ENCODE measurements around the gene TRIM39. TPM values are rescaled to one million over a fixed set of nuclear protein-coding genes. Genes with fewer than 3 reads are reported as not detected.
A peak's percentile ranks its signal among the peaks of the same experiment; 100 is the strongest.

Gene TRIM39
- total RNA-seq, 1 donor from 2014 or later, result 14.2 TPM

- DNase-seq (ENCODE audit: low spot score), result no peak
- no peak overlapping the region for H3K27ac Mint-ChIP-seq
- peaks cover 18% of the 10 kb centered on the region for H3K4me1 Mint-ChIP-seq (ENCODE audit: low read depth)
- intact Hi-C loops (cut with micrococcal nuclease), result no loop called here
- no peak overlapping the region for H3K4me3 Mint-ChIP-seq
- peaks cover 2% of the 10 kb centered on the region for H3K27me3 Mint-ChIP-seq (ENCODE audit: insufficient read depth)
- no peaks in the 10 kb centered on the region for H3K9me3 Mint-ChIP-seq
- H3K36me3 Mint-ChIP-seq (ENCODE audit: low read depth), result peaks cover 42% of the 10 kb centered on the region
Measured at GRCh38 chr6:30340589-30341054, 13.9 kb downstream of the TRIM39 start.

GRCh38 chr6:30341218-30341617 is 14.5 kb downstream of the TRIM39 start:
- no peak overlapping the region for H3K4me3 Mint-ChIP-seq
- H3K27me3 Mint-ChIP-seq (ENCODE audit: insufficient read depth), result peaks cover 2% of the 10 kb centered on the region
- no peak for DNase-seq (ENCODE audit: low spot score)
- peaks cover 24% of the 10 kb centered on the region for H3K4me1 Mint-ChIP-seq (ENCODE audit: low read depth)
- H3K27ac Mint-ChIP-seq, result no peak overlapping the region
- no peaks in the 10 kb centered on the region for H3K9me3 Mint-ChIP-seq
- peaks cover 44% of the 10 kb centered on the region for H3K36me3 Mint-ChIP-seq (ENCODE audit: low read depth)
- intact Hi-C loops (cut with micrococcal nuclease), result no loop called here

GRCh38 chr6:30341728-30342127 is 15.0 kb downstream of the TRIM39 start:
- H3K4me3 Mint-ChIP-seq, result no peak overlapping the region
- no peaks in the 10 kb centered on the region for H3K9me3 Mint-ChIP-seq
- no peak for DNase-seq (ENCODE audit: low spot score)
- intact Hi-C loops (cut with micrococcal nuclease), result no loop called here
- H3K27me3 Mint-ChIP-seq (ENCODE audit: insufficient read depth), result peaks cover 2% of the 10 kb centered on the region
- peaks cover 42% of the 10 kb centered on the region for H3K36me3 Mint-ChIP-seq (ENCODE audit: low read depth)
- peaks cover 26% of the 10 kb centered on the region for H3K4me1 Mint-ChIP-seq (ENCODE audit: low read depth)
- H3K27ac Mint-ChIP-seq, result no peak overlapping the region

- intact Hi-C loops (cut with micrococcal nuclease), result no loop called here
Measured at GRCh38 chr6:30344191-30344867, 17.6 kb downstream of the TRIM39 start.

GRCh38 chr6:30344868-30345671 is 18.3 kb downstream of the TRIM39 start, which contains the start of gene RPP21:
Gene RPP21 (plus strand): TSS chr6:30345156. CDS start chr6:30345172, 16 bp downstream.
- intact Hi-C loops (cut with micrococcal nuclease), result loop anchor here (1.0 to 5.0 kb wide), 7 partner anchors 20 to 563 kb away; partner anchors contain the start of genes DHX16, GTF2H4 and PPP1R11
- H3K27ac Mint-ChIP-seq, result peak within 1 kb of the TSS; percentile 80
- H3K4me3 Mint-ChIP-seq, result peak within 1 kb of the TSS; percentile 91
- H3K4me1 Mint-ChIP-seq (ENCODE audit: low read depth), result peaks cover 39% of the 10 kb centered on the region
- peaks cover 5% of the 10 kb centered on the region for H3K27me3 Mint-ChIP-seq (ENCODE audit: insufficient read depth)
- DNase-seq (ENCODE audit: low spot score), result peak; percentile 84
- H3K36me3 Mint-ChIP-seq (ENCODE audit: low read depth), result peaks cover 33% of the 10 kb centered on the region
- H3K9me3 Mint-ChIP-seq, result no peaks in the 10 kb centered on the region

More at GRCh38 chr6:30344191-30344867, 17.6 kb downstream of the TRIM39 start:
- H3K27me3 Mint-ChIP-seq (ENCODE audit: insufficient read depth), result peaks cover 2% of the 10 kb centered on the region
- H3K9me3 Mint-ChIP-seq, result no peaks in the 10 kb centered on the region
- DNase-seq (ENCODE audit: low spot score), result no peak
- peak overlapping the region; percentile 91 for H3K4me3 Mint-ChIP-seq
- H3K27ac Mint-ChIP-seq, result peak overlapping the region; percentile 80
- peaks cover 32% of the 10 kb centered on the region for H3K4me1 Mint-ChIP-seq (ENCODE audit: low read depth)
- H3K36me3 Mint-ChIP-seq (ENCODE audit: low read depth), result peaks cover 35% of the 10 kb centered on the region

GRCh38 chr6:30345852-30346251 is 19.1 kb downstream of the TRIM39 start:
- H3K4me1 Mint-ChIP-seq (ENCODE audit: low read depth), result peaks cover 39% of the 10 kb centered on the region
- H3K27me3 Mint-ChIP-seq (ENCODE audit: insufficient read depth), result peaks cover 10% of the 10 kb centered on the region
- H3K27ac Mint-ChIP-seq, result peak overlapping the region; percentile 62
- H3K4me3 Mint-ChIP-seq, result peak overlapping the region; percentile 91
- peaks cover 33% of the 10 kb centered on the region for H3K36me3 Mint-ChIP-seq (ENCODE audit: low read depth)
- H3K9me3 Mint-ChIP-seq, result no peaks in the 10 kb centered on the region
- DNase-seq (ENCODE audit: low spot score), result no peak
- intact Hi-C loops (cut with micrococcal nuclease), result loop anchor here (1.0 to 5.0 kb wide), 7 partner anchors 21 to 562 kb away; partner anchors contain the start of genes DHX16, GTF2H4 and PPP1R11

GRCh38 chr6:30348957-30349356 is 22.2 kb downstream of the TRIM39 start:
- no peak for DNase-seq (ENCODE audit: low spot score)
- Mint-ChIP-seq H3K36me3 (ENCODE audit: low read depth) (peaks cover 17% of the 10 kb centered on the region), H3K27me3 (ENCODE audit: insufficient read depth) (peaks cover 33% of the 10 kb centered on the region), H3K4me1 (ENCODE audit: low read depth) (peaks cover 43% of the 10 kb centered on the region), H3K4me3 (no peak overlapping the region), H3K9me3 (no peaks in the 10 kb centered on the region), H3K27ac (no peak overlapping the region)
- intact Hi-C loops (cut with micrococcal nuclease), result loop anchor here (5.0 kb wide), 3 partner anchors 247 to 323 kb away; partner anchors contain the start of genes DHX16 and PPP1R11

- Mint-ChIP-seq H3K4me1 (ENCODE audit: low read depth) (peaks cover 36% of the 10 kb centered on the region), H3K27ac (no peak overlapping the region), H3K9me3 (no peaks in the 10 kb centered on the region), H3K27me3 (ENCODE audit: insufficient read depth) (peaks cover 39% of the 10 kb centered on the region), H3K36me3 (ENCODE audit: low read depth) (peaks cover 17% of the 10 kb centered on the region), H3K4me3 (no peak overlapping the region)
- no peak for DNase-seq (ENCODE audit: low spot score)
- intact Hi-C loops (cut with micrococcal nuclease), result loop anchor here (5.0 kb wide), 3 partner anchors 247 to 323 kb away; partner anchors contain the start of genes DHX16 and PPP1R11
Measured at GRCh38 chr6:30349421-30350177, 22.9 kb downstream of the TRIM39 start.

- Mint-ChIP-seq H3K27me3 (ENCODE audit: insufficient read depth) (peaks cover 48% of the 10 kb centered on the region), H3K36me3 (ENCODE audit: low read depth) (peaks cover 15% of the 10 kb centered on the region), H3K9me3 (no peaks in the 10 kb centered on the region)
Measured at GRCh38 chr6:30350524-30350923, 23.8 kb downstream of the TRIM39 start.

GRCh38 chr6:30352550-30352949 is 25.8 kb downstream of the TRIM39 start:
- Mint-ChIP-seq H3K27me3 (ENCODE audit: insufficient read depth) (peaks cover 61% of the 10 kb centered on the region), H3K9me3 (no peaks in the 10 kb centered on the region), H3K36me3 (ENCODE audit: low read depth) (peaks cover under 1% of the 10 kb centered on the region), H3K4me1 (ENCODE audit: low read depth) (peaks cover 27% of the 10 kb centered on the region), H3K27ac (no peak overlapping the region), H3K4me3 (no peak overlapping the region)
- DNase-seq (ENCODE audit: low spot score), result no peak
- intact Hi-C loops (cut with micrococcal nuclease), result no loop called here

More at GRCh38 chr6:30350524-30350923, 23.8 kb downstream of the TRIM39 start:
- no peak overlapping the region for H3K27ac Mint-ChIP-seq
- DNase-seq (ENCODE audit: low spot score), result no peak
- H3K4me3 Mint-ChIP-seq, result no peak overlapping the region
- peaks cover 34% of the 10 kb centered on the region for H3K4me1 Mint-ChIP-seq (ENCODE audit: low read depth)
- intact Hi-C loops (cut with micrococcal nuclease), result no loop called here

GRCh38 chr6:30355281-30355680 is 28.6 kb downstream of the TRIM39 start:
- intact Hi-C loops (cut with micrococcal nuclease), result loop anchor here (5.0 kb wide), 1 partner anchor 112 kb away; no protein-coding TSS in a partner anchor
- Mint-ChIP-seq H3K4me1 (ENCODE audit: low read depth) (peaks cover 19% of the 10 kb centered on the region), H3K27me3 (ENCODE audit: insufficient read depth) (peaks cover 77% of the 10 kb centered on the region), H3K9me3 (no peaks in the 10 kb centered on the region), H3K36me3 (ENCODE audit: low read depth) (no peaks in the 10 kb centered on the region), H3K4me3 (no peak overlapping the region), H3K27ac (no peak overlapping the region)
- no peak for DNase-seq (ENCODE audit: low spot score)

GRCh38 chr6:30356536-30356935 is 29.8 kb downstream of the TRIM39 start:
- intact Hi-C loops (cut with micrococcal nuclease), result loop anchor here (2.0 to 5.0 kb wide), 2 partner anchors 96 to 111 kb away; no protein-coding TSS in a partner anchor
- Mint-ChIP-seq H3K27me3 (ENCODE audit: insufficient read depth) (peaks cover 78% of the 10 kb centered on the region), H3K9me3 (no peaks in the 10 kb centered on the region), H3K4me3 (no peak overlapping the region), H3K4me1 (ENCODE audit: low read depth) (peaks cover 10% of the 10 kb centered on the region), H3K27ac (no peak overlapping the region), H3K36me3 (ENCODE audit: low read depth) (no peaks in the 10 kb centered on the region)
- DNase-seq (ENCODE audit: low spot score), result no peak
